ENCODE results near the gene NTM.

GRCh38 chr11:131658414-131658813 lies 288.0 kb downstream of the NTM start:
- TF ChIP-seq CTCF (conservative IDR thresholded peaks at IDR 0.05; ENCODE audit: low read length) (no peak), EZH2phosphoT487 (IDR thresholded peaks at IDR 0.05; ENCODE audit: borderline replicate concordance) (no peak)

Data from Loucy (cell line).